Measurements from ENCODE around the gene FANCF. TPM values are rescaled to one million over a fixed set of nuclear protein-coding genes. Genes with fewer than 3 reads are reported as not detected.

FANCF gene
- polyA plus RNA-seq, 3 donors, result 1.1 to 3.9 (median 2.8) TPM

DNA sequence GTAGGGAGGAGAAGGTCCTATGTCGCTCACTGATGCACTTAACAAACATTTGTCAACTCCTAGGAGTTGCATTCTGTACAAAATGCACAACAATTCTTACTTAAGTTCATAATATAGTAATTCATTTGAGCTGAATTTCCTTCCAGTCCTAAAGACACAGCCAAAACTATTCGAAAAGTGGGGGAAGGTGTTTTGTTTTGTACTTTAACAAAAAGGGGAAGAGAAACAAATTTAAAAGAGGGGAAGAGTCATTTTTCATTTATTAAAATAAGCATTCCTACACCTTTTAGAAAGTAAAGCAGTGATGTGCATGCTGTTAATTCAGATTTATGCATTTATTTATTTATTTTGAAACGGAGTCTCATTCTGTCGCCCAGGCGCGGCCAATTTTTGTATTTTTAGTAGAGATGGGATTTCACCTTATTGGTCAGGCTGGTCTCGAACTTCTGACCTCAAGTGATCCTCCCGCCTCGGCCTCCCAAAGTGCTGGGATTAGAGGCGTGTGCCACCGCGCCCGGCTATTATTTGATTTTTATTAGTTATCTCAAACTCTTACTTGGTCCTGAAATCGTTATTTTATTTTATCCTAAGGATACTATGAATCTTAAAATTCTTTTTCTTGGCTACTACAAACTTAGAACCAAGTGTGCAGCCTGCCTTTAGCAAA is 1.1 kb upstream of the FANCF start:
- peak overlapping the region; percentile 83 for H3K4me2 ChIP-seq (replicated peaks; ENCODE audit: extremely low read depth, low read length, poor library complexity, severe bottlenecking)
- peaks cover 0 to under 1% (median 0%) of the 10 kb centered on the region in 7 donors for H3K9me3 Mint-ChIP-seq
- peak overlapping the region in 1 of 3 experiments; percentile 92 for H3K4me3 ChIP-seq (replicated peaks in 1 of 3; ENCODE audit: low read depth in 2 of 3, low read length in 3 of 3)
- TF ChIP-seq, protein P1, sequence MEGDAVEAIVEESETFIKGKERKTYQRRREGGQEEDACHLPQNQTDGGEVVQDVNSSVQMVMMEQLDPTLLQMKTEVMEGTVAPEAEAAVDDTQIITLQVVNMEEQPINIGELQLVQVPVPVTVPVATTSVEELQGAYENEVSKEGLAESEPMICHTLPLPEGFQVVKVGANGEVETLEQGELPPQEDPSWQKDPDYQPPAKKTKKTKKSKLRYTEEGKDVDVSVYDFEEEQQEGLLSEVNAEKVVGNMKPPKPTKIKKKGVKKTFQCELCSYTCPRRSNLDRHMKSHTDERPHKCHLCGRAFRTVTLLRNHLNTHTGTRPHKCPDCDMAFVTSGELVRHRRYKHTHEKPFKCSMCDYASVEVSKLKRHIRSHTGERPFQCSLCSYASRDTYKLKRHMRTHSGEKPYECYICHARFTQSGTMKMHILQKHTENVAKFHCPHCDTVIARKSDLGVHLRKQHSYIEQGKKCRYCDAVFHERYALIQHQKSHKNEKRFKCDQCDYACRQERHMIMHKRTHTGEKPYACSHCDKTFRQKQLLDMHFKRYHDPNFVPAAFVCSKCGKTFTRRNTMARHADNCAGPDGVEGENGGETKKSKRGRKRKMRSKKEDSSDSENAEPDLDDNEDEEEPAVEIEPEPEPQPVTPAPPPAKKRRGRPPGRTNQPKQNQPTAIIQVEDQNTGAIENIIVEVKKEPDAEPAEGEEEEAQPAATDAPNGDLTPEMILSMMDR (IDR thresholded peaks at IDR 0.05), result no peak
- H3K79me2 ChIP-seq (ENCODE audit: insufficient read depth, low read length), result peaks cover 8% of the 10 kb centered on the region
- no peak overlapping the region for H3K4me3 Mint-ChIP-seq
- WGBS (ENCODE audit: insufficient coverage), result 97% methylated on average over 5 of the region's 14 CpGs
- H3K9me3 ChIP-seq (replicated peaks in 1 of 2; ENCODE audit: control insufficient read depth in 1 of 2, insufficient read depth in 1 of 2, low read length in 2 of 2), result no peaks in the 10 kb centered on the region
- peak overlapping the region in 1 of 2 donors; percentile 92 for H3K27ac ChIP-seq (ENCODE audit: low read depth in 1 of 2, low read length in 2 of 2)
- peak overlapping the region in 3 of 7 donors; percentile 97 to 99 (median 98) for H3K27ac Mint-ChIP-seq
- H3K27me3 ChIP-seq (ENCODE audit: control insufficient read depth in 2 of 2, insufficient read depth in 2 of 2, low read length in 2 of 2), result no peaks in the 10 kb centered on the region
- peak overlapping the region; percentile 99 for H2AFZ ChIP-seq (ENCODE audit: insufficient read depth, low read depth, low read length, poor library complexity, severe bottlenecking)
- intact Hi-C loops (cut with micrococcal nuclease), result no loop called here
- DNase-seq, result no peak
- H3K27me3 Mint-ChIP-seq (ENCODE audit: low read depth in 3 of 3), result no peaks in the 10 kb centered on the region
- H3K36me3 Mint-ChIP-seq, result peaks cover 0 to 1% of the 10 kb centered on the region in 2 donors
- peaks cover 18% of the 10 kb centered on the region for H3K4me1 Mint-ChIP-seq
- no peak overlapping the region for H3K9ac ChIP-seq (ENCODE audit: insufficient read depth, low read length, poor library complexity, severe bottlenecking)
- no peaks in the 10 kb centered on the region for H3K36me3 ChIP-seq (replicated peaks in 1 of 2; ENCODE audit: control insufficient read depth in 1 of 2, insufficient read depth in 2 of 2, low read length in 2 of 2)
- H4K20me1 ChIP-seq (ENCODE audit: insufficient read depth, low read length), result no peaks in the 10 kb centered on the region
- peaks cover 18 to 20% of the 10 kb centered on the region in 2 donors for H3K4me1 ChIP-seq (ENCODE audit: control insufficient read depth in 1 of 2, insufficient read depth in 2 of 2, low read length in 2 of 2)

DNA sequence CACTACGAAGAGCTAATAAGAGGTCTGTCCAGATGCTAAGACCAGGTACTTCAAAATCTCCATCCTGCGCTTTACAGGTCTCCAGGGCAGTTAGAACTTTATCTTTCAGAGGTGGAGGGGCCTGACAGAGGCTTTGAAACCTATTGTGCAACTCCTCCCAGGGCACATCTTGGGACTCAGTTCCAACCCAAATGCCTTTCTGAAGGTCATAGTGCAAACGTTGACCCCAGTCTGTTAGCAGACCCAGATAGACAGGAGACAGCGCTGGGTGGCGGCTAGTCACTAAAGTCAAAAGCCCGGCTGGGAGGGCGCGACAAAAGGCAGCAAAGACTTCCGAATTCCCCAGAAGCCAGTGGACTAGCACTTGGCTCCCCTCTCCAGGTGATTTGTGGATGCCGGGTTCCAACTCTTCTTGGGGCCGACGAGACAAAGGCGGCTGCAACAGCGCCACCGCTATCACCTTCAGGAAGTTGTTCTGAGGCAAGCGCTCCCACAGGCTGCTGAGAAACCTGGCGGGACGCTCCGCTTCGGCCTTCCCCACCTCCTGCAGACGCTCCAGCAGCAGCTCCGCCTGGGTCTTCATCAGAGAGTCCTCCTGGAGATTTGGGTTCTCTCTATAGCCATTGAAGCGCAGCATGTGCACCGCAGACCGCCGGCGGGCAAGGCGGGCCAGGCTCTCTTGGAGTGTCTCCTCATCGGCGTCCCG is 728 bp downstream of the FANCF start:
- Histone ChIP-seq H4K20me1 (ENCODE audit: insufficient read depth, low read length) (no peaks in the 10 kb centered on the region), H3K4me2 (replicated peaks; ENCODE audit: extremely low read depth, low read length, poor library complexity, severe bottlenecking) (peak overlapping the region; percentile 83), H3K9ac (ENCODE audit: insufficient read depth, low read length, poor library complexity, severe bottlenecking) (peak overlapping the region; percentile 77), H3K9me3 (replicated peaks in 1 of 2; ENCODE audit: control insufficient read depth in 1 of 2, insufficient read depth in 1 of 2, low read length in 2 of 2) (no peaks in the 10 kb centered on the region), H3K4me3 (replicated peaks in 1 of 3; ENCODE audit: low read depth in 2 of 3, low read length in 3 of 3) (peak overlapping the region; percentile 89 to 92 (median 90)), H3K4me1 (ENCODE audit: control insufficient read depth in 1 of 2, insufficient read depth in 2 of 2, low read length in 2 of 2) (peaks cover 18 to 20% of the 10 kb centered on the region in 2 donors), H3K27me3 (ENCODE audit: control insufficient read depth in 2 of 2, insufficient read depth in 2 of 2, low read length in 2 of 2) (no peaks in the 10 kb centered on the region), H3K79me2 (ENCODE audit: insufficient read depth, low read length) (peaks cover 8% of the 10 kb centered on the region), H3K36me3 (replicated peaks in 1 of 2; ENCODE audit: control insufficient read depth in 1 of 2, insufficient read depth in 2 of 2, low read length in 2 of 2) (no peaks in the 10 kb centered on the region), H2AFZ (ENCODE audit: insufficient read depth, low read depth, low read length, poor library complexity, severe bottlenecking) (peak overlapping the region; percentile 99), H3K27ac (ENCODE audit: low read depth in 1 of 2, low read length in 2 of 2) (peak overlapping the region; percentile 86 to 92)
- Mint-ChIP-seq H3K9me3 (peaks cover 0 to under 1% (median 0%) of the 10 kb centered on the region in 7 donors), H3K27me3 (ENCODE audit: low read depth in 3 of 3) (peaks cover 0 to under 1% (median 0%) of the 10 kb centered on the region in 3 donors), H3K27ac (peak overlapping the region; percentile 93 to 99 (median 97)), H3K4me3 (peak overlapping the region; percentile 96 to 98), H3K4me1 (peaks cover 18% of the 10 kb centered on the region), H3K36me3 (peaks cover 3 to 4% of the 10 kb centered on the region in 2 donors)
- TF ChIP-seq, protein P1 (IDR thresholded peaks at IDR 0.05), result peak; percentile 27
- intact Hi-C loops (cut with micrococcal nuclease), result no loop called here
- 5% methylated on average over 28 of the region's 31 CpGs for WGBS (ENCODE audit: insufficient coverage)
- DNase-seq, result peak; percentile 28 to 54 (median 39)
